Left lung (tissue), 10 donors: ENCODE results near the gene MAB21L2. TPM values are rescaled to one million over a fixed set of nuclear protein-coding genes. Genes with fewer than 3 reads are reported as not detected.

Experiments used
- ATAC-seq: fragments of 200-7000 bp; cut with Tn5 transposase; one replicate; pipeline ENCODE4 v1.9.1; 2020; ENCODE audit warnings: moderate library complexity
- DNase-seq, 4 donors: peaks; one replicate each; pipeline ENCODE4 v3.0.0-alpha.2; 2013 to 2020
- H3K27ac ChIP-seq, 2 donors: fragments of 200-600 bp; sonication (generic) in 1 of 2; one replicate each; pipeline versions ENCODE4 v1.5.0 to v1.8.0; 2020 to 2021
- H3K27me3 ChIP-seq, 2 donors: fragments of 200-600 bp; sonication (generic) in 1 of 2; one replicate each; pipeline versions ENCODE4 v1.5.0 to v1.8.0; 2020 to 2021
- H3K36me3 ChIP-seq, 2 donors: fragments of 200-600 bp; sonication (generic) in 1 of 2; one replicate each; pipeline versions ENCODE4 v1.5.0 to v1.8.0; 2020 to 2021
- H3K4me1 ChIP-seq, 2 donors: fragments of 200-600 bp; one replicate each; pipeline ENCODE4 v1.8.0; 2021
- H3K4me3 ChIP-seq, 2 donors: fragments of 200-600 bp; sonication (generic) in 1 of 2; one replicate each; pipeline versions ENCODE4 v1.5.0 to v1.8.0; 2020 to 2021; ENCODE audit warnings: mild to moderate bottlenecking in 1 of 2
- H3K9me3 ChIP-seq, 2 donors: fragments of 200-600 bp; sonication (generic) in 1 of 2; one replicate each; pipeline versions ENCODE4 v1.5.0 to v1.8.0; 2020 to 2021
- intact Hi-C, 2 donors: fragments of 100-400 bp; cut with DNase I; formaldehyde crosslinking; loops; one replicate each; pipeline versions ENCODE4 v1.11.2 to v1.14.2; 2022
- polyA plus RNA-seq, 6 donors: library from polyadenylated mRNA; unstranded; fragments of 120-200 nt; gene quantifications; one replicate each; pipeline ENCODE4 v1.2.1, GENCODE V29; 2013; ENCODE audit not compliant: insufficient read length in 6 of 6
- total RNA-seq, 2 donors: library from RNA; stranded (reverse); fragmentation: NEBNext Ultra II Directional; extraction: Animal tissue kit (Norgen Biotek cat#: 25700); gene quantifications; one replicate each; pipeline ENCODE4 v1.2.1, GENCODE V29; 2021
- TF ChIP-seq, protein P1 (sequence below), 2 donors: fragments of 200-600 bp; sonication (generic) in 1 of 2; IDR thresholded peaks; one replicate each; pipeline versions ENCODE4 v1.5.0 to v1.8.0; 2021; ENCODE audit warnings: antibody characterized with exemption in 2 of 2
- donor health status: DM: no; HTN: yes; CAD: no.
- donor health status: DM: no; HTN: no; CAD: no.

The MAB21L2 gene
- total and polyA plus RNA-seq, 8 donors = 0.06 to 0.07 (median 0.07) TPM; not detected in 5

DNA sequence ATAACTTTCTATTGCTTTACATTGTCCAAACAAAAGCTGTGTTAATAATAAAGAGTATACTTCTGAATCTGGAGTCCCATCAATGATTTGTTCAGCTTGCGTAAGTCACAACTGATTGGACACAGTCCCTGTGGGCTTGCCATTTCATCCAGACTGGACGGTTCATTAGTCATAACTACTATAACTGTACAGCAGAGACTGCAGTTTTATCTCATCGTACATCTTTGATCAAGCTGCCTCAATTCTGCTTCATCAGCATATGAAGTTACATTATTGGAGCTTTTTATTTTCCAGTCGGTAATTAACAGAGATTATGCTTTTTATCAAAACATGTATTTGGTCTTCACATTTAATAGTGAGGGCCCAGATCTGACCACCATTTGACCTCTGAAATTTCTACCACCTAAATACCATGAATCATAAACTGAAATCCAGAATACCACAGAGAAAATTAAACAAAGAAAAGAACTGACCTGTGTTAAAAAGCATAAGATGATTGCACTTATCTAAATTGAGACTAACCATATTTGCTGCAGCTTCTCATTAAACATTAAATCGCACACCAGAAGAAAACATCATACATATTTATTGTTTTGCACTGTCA lies 12.5 kb upstream of the MAB21L2 start:
- H3K27ac ChIP-seq = no peak overlapping the region
- DNase-seq (no peak), ATAC-seq (no peak)

DNA sequence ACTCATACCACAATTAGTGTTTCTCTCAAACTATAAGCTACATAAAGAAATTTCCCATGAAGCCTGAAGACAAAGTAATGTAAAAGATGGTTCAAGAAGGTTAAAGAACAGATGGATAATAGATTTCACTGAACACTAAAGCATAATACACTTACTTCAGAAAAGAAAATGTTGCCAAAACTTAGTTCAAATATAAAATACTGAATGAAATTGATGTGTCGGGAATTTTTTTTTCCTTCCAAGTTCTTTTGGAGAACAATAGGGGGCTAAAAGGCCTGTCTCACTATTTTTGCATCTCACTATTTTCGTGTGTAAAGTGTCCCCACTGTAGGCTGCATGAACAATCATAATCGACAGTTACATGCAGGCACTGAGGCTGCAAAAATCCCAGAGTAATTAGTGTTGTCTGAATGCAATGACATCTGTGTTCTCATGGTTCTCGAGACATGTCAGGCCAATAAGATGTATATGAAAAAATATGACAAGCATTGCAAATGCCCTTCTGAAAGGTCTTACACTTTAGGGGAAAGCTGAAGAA lies 11.9 kb upstream of the MAB21L2 start:
- Histone ChIP-seq H3K9me3 (peaks cover 0 to 2% of the 10 kb centered on the region in 2 donors), H3K36me3 (peaks cover 0 to 3% of the 10 kb centered on the region in 2 donors), H3K4me1 (no peaks in the 10 kb centered on the region), H3K27me3 (no peaks in the 10 kb centered on the region), H3K27ac (no peak overlapping the region), H3K4me3 (no peak overlapping the region)
- ATAC-seq (no peak), DNase-seq (no peak)
- TF ChIP-seq, protein P1, sequence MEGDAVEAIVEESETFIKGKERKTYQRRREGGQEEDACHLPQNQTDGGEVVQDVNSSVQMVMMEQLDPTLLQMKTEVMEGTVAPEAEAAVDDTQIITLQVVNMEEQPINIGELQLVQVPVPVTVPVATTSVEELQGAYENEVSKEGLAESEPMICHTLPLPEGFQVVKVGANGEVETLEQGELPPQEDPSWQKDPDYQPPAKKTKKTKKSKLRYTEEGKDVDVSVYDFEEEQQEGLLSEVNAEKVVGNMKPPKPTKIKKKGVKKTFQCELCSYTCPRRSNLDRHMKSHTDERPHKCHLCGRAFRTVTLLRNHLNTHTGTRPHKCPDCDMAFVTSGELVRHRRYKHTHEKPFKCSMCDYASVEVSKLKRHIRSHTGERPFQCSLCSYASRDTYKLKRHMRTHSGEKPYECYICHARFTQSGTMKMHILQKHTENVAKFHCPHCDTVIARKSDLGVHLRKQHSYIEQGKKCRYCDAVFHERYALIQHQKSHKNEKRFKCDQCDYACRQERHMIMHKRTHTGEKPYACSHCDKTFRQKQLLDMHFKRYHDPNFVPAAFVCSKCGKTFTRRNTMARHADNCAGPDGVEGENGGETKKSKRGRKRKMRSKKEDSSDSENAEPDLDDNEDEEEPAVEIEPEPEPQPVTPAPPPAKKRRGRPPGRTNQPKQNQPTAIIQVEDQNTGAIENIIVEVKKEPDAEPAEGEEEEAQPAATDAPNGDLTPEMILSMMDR (IDR thresholded peaks at IDR 0.05) = no peak
- intact Hi-C loops = no loop called here

More for the DNA sequence above, 12.5 kb upstream of the MAB21L2 start:
- Histone ChIP-seq H3K4me3 (no peak overlapping the region), H3K9me3 (peaks cover 0 to 6% of the 10 kb centered on the region in 2 donors), H3K36me3 (peaks cover 0 to 7% of the 10 kb centered on the region in 2 donors), H3K4me1 (no peaks in the 10 kb centered on the region), H3K27me3 (no peaks in the 10 kb centered on the region)
- TF ChIP-seq, protein P1 (IDR thresholded peaks at IDR 0.05) = no peak
- intact Hi-C loops = no loop called here

DNA sequence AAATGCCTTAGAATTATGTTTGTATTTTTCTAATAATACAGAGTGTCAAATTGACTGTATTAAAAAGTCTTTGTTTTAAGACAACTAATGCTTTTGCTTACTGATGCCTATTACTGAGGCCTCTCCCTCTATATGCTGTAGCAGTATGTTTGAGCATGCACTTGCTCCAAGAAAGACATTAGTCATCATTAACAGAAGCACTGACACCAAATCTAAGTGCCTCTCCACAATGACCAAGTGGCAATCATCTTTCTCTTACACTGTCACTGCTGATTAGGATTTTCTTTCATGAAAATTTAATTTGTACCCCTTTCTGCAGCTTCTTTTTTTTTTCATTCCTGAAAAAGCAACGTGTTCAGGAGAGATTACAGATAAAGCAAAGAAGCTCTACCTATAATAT lies 11.1 kb upstream of the MAB21L2 start:
- H3K36me3 ChIP-seq = no peaks in the 10 kb centered on the region
- no peak overlapping the region for H3K4me3 ChIP-seq
- intact Hi-C loops = no loop called here
- H3K9me3 ChIP-seq = no peaks in the 10 kb centered on the region
- H3K4me1 ChIP-seq = no peaks in the 10 kb centered on the region
- TF ChIP-seq, protein P1 (IDR thresholded peaks at IDR 0.05) = no peak
- ATAC-seq = no peak
- no peak for DNase-seq
- H3K27me3 ChIP-seq = no peaks in the 10 kb centered on the region
- no peak overlapping the region for H3K27ac ChIP-seq

DNA sequence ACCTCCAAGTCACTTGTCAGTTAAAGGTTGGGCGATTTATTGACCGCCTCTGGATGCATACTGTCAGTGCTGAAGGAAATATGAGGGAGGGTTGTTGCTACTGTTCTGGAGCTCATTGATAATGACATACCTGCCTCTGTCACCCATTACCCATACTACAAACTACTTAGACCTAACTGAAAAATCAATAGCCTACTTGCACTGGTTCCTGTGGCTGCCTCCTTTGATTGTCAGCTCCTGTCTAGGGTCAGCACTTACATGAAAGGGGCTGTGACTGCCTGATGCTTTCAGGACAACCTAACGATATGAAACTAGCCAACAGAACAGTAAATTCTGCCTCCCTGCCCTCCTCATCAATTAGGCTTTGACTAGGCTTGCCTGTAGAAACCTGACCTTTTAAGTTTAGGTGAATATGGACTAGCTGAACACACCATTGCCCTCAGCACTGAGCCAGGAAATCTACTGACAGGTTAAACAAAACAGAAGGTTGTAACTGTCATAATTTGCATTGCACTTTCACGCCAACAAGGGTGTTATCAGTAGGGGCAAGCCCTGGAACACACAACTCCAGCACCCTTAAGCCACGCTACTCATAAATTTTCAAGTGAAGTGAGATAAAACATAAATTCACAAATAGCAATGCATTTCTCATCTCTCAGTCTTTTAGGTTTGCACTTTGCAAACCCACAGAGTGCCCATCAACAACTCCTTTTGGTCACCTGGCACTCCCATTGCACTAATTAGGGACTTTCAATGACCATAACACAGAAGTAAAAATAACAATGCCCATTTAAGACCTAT lies 9.0 kb upstream of the MAB21L2 start:
- Histone ChIP-seq H3K36me3 (no peaks in the 10 kb centered on the region), H3K27me3 (no peaks in the 10 kb centered on the region), H3K4me1 (no peaks in the 10 kb centered on the region), H3K27ac (no peak overlapping the region), H3K9me3 (no peaks in the 10 kb centered on the region), H3K4me3 (no peak overlapping the region)
- ATAC-seq (no peak), DNase-seq (no peak)
- intact Hi-C loops = no loop called here
- TF ChIP-seq, protein P1 (IDR thresholded peaks at IDR 0.05) = no peak

DNA sequence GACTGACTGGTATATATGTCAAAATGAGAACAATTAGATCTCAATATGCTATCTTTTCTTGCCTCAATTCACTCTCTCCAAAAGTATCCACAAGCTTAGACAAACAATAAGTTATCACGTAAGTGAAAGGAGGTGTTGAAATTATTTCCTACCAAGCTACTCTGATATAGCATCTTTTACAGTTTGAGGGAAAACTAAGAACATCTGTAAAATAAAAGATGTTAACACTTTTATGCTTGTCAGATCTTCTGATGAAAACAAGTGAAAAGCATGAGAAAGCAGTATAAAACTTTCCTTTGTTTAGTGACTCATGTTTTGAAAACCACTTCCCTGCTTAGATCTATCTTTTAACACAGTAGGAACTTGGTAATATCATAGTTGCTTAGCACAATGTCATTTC lies 8.4 kb upstream of the MAB21L2 start:
- DNase-seq (no peak), ATAC-seq (no peak)
- Histone ChIP-seq H3K4me3 (no peak overlapping the region), H3K27ac (no peak overlapping the region), H3K9me3 (no peaks in the 10 kb centered on the region), H3K27me3 (no peaks in the 10 kb centered on the region), H3K36me3 (no peaks in the 10 kb centered on the region), H3K4me1 (no peaks in the 10 kb centered on the region)
- TF ChIP-seq, protein P1 (IDR thresholded peaks at IDR 0.05) = no peak
- intact Hi-C loops = no loop called here
